Gastrocnemius medialis (tissue), 4 donors: ENCODE measurements around the gene MRC1. TPM values are rescaled to one million over a fixed set of nuclear protein-coding genes. Genes with fewer than 3 reads are reported as not detected.
A peak's percentile ranks its signal among the peaks of the same experiment; 100 is the strongest.

Experiments
- ATAC-seq, 2 donors: fragments of 150-250 bp; one replicate each; pipeline ENCODE4 v1.9.1; 2016
- DNase-seq, 2 donors: peaks; one replicate each; pipeline ENCODE4 v3.0.0-alpha.2; 2019
- H3K27ac ChIP-seq, 4 donors: fragments of 200-600 bp; sonication (generic); 1 replicate in 1 of 4; 2 replicates in 3 of 4; pipeline ENCODE4 v1.5.1; 2016 to 2018; ENCODE audit warnings: mild to moderate bottlenecking in 2 of 4, moderate library complexity in 1 of 4
- H3K27me3 ChIP-seq, 3 donors: fragments of 200-600 bp; sonication (generic) in 2 of 3; 1 replicate in 1 of 3; 2 replicates in 2 of 3; pipeline versions ENCODE4 v1.5.1 to v1.6.0; 2016 to 2019; ENCODE audit warnings: mild to moderate bottlenecking in 1 of 3, moderate library complexity in 1 of 3
- H3K36me3 ChIP-seq, 2 donors: fragments of 200-600 bp; sonication (generic) in 1 of 2; one replicate each; pipeline ENCODE4 v1.5.1; 2017 to 2018
- H3K4me1 ChIP-seq, 2 donors: fragments of 200-600 bp; sonication (generic) in 1 of 2; one replicate each; pipeline ENCODE4 v1.5.1; 2016 to 2017; ENCODE audit warnings: mild to moderate bottlenecking in 2 of 2
- H3K4me3 ChIP-seq, 4 donors: fragments of 200-600 bp; sonication (generic) in 3 of 4; 1 replicate in 1 of 4; 2 replicates in 3 of 4; pipeline ENCODE4 v1.5.1; 2016 to 2019; ENCODE audit warnings: mild to moderate bottlenecking in 2 of 4
- H3K9me3 ChIP-seq, 3 donors: fragments of 200-600 bp; sonication (generic) in 2 of 3; 1 replicate in 1 of 3; 2 replicates in 2 of 3; pipeline ENCODE4 v1.5.1; 2016 to 2019
- POLR2A ChIP-seq, 2 donors: fragments of 450-650 bp; IDR thresholded peaks; one replicate each; pipeline ENCODE4 v1.6.1; 2017; ENCODE audit warnings: antibody characterized with exemption in 2 of 2, mild to moderate bottlenecking in 2 of 2, moderate library complexity in 2 of 2
- in situ Hi-C, 4 donors: fragments of 200-750 bp; cut with MboI; loops; one replicate each; pipeline versions ENCODE4 v1.15.0 to v1.8.0; 2017; ENCODE audit warnings: low sequenced_read_pairs in 4 of 4
- intact Hi-C: fragments of 100-400 bp; cut with DNase I; formaldehyde crosslinking; loops from one replicate; pipeline ENCODE4 v1.15.1; 2023; ENCODE audit warnings: low total_unique reads
- total RNA-seq, 4 donors: library from RNA; depleted of rRNA; stranded (reverse); fragments of >200 nt; gene quantifications; one replicate each; pipeline versions ENCODE4 v1.1.0 to v1.2.3, GENCODE V29; 2016
- TF ChIP-seq, protein P1 (sequence below), 5 experiments: fragments of 450-650 bp in 3 of 5; fragments of 200-600 bp in 2 of 5; sonication (generic) in 2 of 5; IDR thresholded peaks in 4 of 5; conservative IDR thresholded peaks in 1 of 5; 1 replicate in 4 of 5; 2 replicates in 1 of 5; pipeline ENCODE4 v1.5.1; 2016 to 2019; ENCODE audit warnings: antibody characterized with exemption in 5 of 5, mild to moderate bottlenecking in 3 of 5, moderate library complexity in 3 of 5

The MRC1 gene
- total RNA-seq, 4 donors from 2014 or later, result 5.3 to 13.6 (median 9.3) TPM

DNA sequence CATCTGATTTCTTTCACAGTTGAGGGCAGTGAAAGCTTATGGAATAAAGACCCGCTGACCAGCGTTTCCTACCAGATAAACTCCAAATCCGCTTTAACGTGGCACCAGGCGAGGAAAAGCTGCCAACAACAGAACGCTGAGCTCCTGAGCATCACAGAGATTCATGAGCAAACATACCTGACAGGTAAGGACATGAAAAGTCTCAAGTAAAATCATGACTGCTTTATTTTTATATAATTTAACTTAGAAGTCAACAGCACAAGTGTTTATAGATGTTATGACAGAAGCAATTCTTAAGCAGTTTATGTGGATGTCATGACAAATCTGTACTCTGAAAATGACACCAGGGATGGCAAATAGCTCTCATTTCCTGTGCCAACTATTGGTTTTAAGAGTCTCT, 24.5 kb downstream of the MRC1 start:
- peaks cover 0 to 5% of the 10 kb centered on the region in 2 donors for H3K4me1 ChIP-seq
- in situ Hi-C loops, result no loop called here

DNA sequence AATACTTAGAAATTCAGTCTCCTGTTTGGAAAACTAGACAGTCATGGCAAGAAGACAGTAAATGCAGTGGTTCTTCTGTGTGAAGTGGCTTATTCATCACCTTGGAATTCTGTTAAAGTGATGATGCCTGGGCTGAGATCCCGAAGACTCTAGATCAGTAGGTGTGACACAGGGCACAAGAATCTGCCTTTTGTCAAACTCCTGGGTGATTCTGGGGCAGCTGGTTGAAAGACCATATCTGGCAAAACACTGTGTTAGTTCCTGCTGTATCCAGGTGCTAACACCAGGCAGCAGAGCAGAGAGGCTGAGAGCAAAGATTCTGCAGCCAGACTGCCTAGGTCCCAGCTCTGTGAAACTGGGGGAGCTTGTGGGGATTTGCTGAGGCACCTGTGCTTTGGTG, 26.5 kb downstream of the MRC1 start:
- Histone ChIP-seq H3K27me3 (peaks cover 0 to 2% (median 0%) of the 10 kb centered on the region in 3 donors), H3K9me3 (no peaks in the 10 kb centered on the region), H3K27ac (no peak overlapping the region), H3K4me1 (peaks cover 0 to 5% of the 10 kb centered on the region in 2 donors), H3K4me3 (no peak overlapping the region), H3K36me3 (no peaks in the 10 kb centered on the region)
- no peak for TF ChIP-seq POLR2A (IDR thresholded peaks at IDR 0.05)
- TF ChIP-seq, protein P1, sequence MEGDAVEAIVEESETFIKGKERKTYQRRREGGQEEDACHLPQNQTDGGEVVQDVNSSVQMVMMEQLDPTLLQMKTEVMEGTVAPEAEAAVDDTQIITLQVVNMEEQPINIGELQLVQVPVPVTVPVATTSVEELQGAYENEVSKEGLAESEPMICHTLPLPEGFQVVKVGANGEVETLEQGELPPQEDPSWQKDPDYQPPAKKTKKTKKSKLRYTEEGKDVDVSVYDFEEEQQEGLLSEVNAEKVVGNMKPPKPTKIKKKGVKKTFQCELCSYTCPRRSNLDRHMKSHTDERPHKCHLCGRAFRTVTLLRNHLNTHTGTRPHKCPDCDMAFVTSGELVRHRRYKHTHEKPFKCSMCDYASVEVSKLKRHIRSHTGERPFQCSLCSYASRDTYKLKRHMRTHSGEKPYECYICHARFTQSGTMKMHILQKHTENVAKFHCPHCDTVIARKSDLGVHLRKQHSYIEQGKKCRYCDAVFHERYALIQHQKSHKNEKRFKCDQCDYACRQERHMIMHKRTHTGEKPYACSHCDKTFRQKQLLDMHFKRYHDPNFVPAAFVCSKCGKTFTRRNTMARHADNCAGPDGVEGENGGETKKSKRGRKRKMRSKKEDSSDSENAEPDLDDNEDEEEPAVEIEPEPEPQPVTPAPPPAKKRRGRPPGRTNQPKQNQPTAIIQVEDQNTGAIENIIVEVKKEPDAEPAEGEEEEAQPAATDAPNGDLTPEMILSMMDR (IDR thresholded peaks at IDR 0.05 in 4 of 5, conservative IDR thresholded peaks at IDR 0.05 in 1 of 5), result no peak
- ATAC-seq, result no peak
- in situ Hi-C loops (no loop called here), intact Hi-C loops (no loop called here)
- DNase-seq, result no peak

More for the DNA sequence above, 24.5 kb downstream of the MRC1 start:
- no peaks in the 10 kb centered on the region for H3K9me3 ChIP-seq
- intact Hi-C loops, result no loop called here
- no peak overlapping the region for H3K4me3 ChIP-seq
- no peaks in the 10 kb centered on the region for H3K36me3 ChIP-seq
- no peak for TF ChIP-seq POLR2A (IDR thresholded peaks at IDR 0.05)
- TF ChIP-seq, protein P1 (IDR thresholded peaks at IDR 0.05 in 4 of 5, conservative IDR thresholded peaks at IDR 0.05 in 1 of 5), result no peak
- peaks cover 0 to 2% (median 0%) of the 10 kb centered on the region in 3 donors for H3K27me3 ChIP-seq
- no peak for ATAC-seq
- no peak for DNase-seq
- H3K27ac ChIP-seq, result no peak overlapping the region

DNA sequence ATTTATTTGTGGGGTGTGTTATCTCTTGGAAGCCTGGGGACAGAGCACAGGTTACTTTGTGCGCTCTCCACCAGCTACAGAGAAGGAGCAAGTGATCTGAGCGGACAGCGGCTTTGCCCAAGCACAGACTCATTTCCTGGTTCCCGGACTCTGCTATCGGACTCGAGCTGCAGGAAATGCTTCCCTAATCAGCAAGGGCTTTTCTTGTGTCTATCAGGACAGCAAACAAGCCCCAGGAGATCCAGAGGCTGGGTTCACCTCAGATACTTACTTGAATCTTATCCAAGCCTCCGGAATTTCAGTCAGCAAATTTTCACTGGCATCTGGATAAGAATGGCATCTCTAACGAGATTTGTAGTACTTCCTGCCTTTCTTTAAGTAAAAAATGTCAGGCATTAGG, 27.8 kb downstream of the MRC1 start:
- H3K4me1 ChIP-seq, result peaks cover 0 to 5% of the 10 kb centered on the region in 2 donors
- H3K27ac ChIP-seq, result no peak overlapping the region
- intact Hi-C loops (no loop called here), in situ Hi-C loops (no loop called here)
- peaks cover 0 to 2% (median 0%) of the 10 kb centered on the region in 3 donors for H3K27me3 ChIP-seq
- ATAC-seq, result no peak
- TF ChIP-seq, protein P1 (IDR thresholded peaks at IDR 0.05 in 4 of 5, conservative IDR thresholded peaks at IDR 0.05 in 1 of 5), result no peak
- TF ChIP-seq POLR2A (IDR thresholded peaks at IDR 0.05), result no peak
- H3K9me3 ChIP-seq, result no peaks in the 10 kb centered on the region
- H3K4me3 ChIP-seq, result peak overlapping the region in 1 of 4 donors; percentile 2
- no peaks in the 10 kb centered on the region for H3K36me3 ChIP-seq
- DNase-seq, result no peak

DNA sequence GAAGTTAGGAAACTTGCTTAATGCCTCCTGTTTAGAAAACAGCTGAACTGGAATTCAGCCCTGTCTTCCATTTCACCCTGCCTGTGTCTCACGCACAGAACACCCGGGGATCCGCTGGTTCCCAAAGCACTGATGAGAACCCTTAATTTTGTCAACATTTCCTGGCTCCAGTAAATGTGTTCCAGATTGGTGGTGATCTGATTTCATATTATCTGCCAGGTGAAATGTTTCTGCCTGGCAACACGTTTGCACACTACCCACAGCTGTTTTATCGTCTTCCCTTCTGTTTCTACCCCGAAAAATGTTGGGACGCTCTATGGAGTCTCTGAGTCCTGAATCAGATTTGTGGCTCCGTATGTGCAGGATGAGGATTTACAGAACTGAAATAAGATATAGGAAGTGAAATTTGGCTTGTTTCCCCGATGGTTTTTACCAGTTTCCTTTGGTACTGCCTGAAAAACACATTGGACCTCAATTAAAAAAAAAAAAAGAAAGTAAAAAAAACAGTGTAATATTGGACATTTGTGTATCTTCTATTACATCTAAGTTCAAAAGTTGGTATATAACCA, 29.0 kb downstream of the MRC1 start:
- ATAC-seq (no peak), DNase-seq (no peak)
- H3K36me3 ChIP-seq, result no peaks in the 10 kb centered on the region
- intact Hi-C loops, result no loop called here
- in situ Hi-C loops, result no loop called here
- H3K27ac ChIP-seq, result no peak overlapping the region
- TF ChIP-seq, protein P1 (IDR thresholded peaks at IDR 0.05 in 4 of 5, conservative IDR thresholded peaks at IDR 0.05 in 1 of 5), result no peak
- no peak for TF ChIP-seq POLR2A (IDR thresholded peaks at IDR 0.05)
- H3K9me3 ChIP-seq, result no peaks in the 10 kb centered on the region
- peaks cover 0 to 2% (median 0%) of the 10 kb centered on the region in 3 donors for H3K27me3 ChIP-seq
- H3K4me3 ChIP-seq, result no peak overlapping the region
- H3K4me1 ChIP-seq, result peaks cover 0 to 5% of the 10 kb centered on the region in 2 donors

DNA sequence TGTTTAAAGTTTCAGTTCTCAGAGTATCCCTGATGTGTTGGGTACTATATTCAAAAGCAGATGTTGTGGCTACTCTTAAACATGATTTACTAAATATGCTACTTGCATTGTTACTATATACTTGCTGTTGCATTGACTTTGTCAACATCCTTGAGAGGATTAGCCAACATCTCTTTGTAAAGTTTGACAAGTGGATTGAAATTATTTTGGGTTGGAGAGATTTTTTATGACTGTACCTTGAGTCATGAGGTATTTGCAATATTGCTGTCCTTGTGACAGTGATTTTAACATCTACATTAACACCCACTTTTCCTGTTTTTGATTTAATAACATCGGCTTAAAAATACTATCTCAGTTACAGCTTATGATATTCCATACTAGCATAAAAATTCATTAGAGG, 31.9 kb downstream of the MRC1 start:
- ATAC-seq, result no peak
- no peak overlapping the region for H3K4me3 ChIP-seq
- H3K4me1 ChIP-seq, result peaks cover 0 to 5% of the 10 kb centered on the region in 2 donors
- no peaks in the 10 kb centered on the region for H3K27me3 ChIP-seq
- DNase-seq, result no peak
- TF ChIP-seq, protein P1 (IDR thresholded peaks at IDR 0.05 in 4 of 5, conservative IDR thresholded peaks at IDR 0.05 in 1 of 5), result no peak
- no peak for TF ChIP-seq POLR2A (IDR thresholded peaks at IDR 0.05)
- no peaks in the 10 kb centered on the region for H3K9me3 ChIP-seq
- no peaks in the 10 kb centered on the region for H3K36me3 ChIP-seq
- H3K27ac ChIP-seq, result no peak overlapping the region
- in situ Hi-C loops (no loop called here), intact Hi-C loops (no loop called here)
